WTC11 (cell line): ENCODE measurements around the gene MEX3B. TPM values are rescaled to one million over a fixed set of nuclear protein-coding genes. Genes with fewer than 3 reads are reported as not detected.

ENCODE experiments used
- CREM ChIP-seq: sonication (generic); formaldehyde crosslinking; IDR thresholded peaks from 2 replicates; pipeline ENCODE4 v1.8.1; 2022; ENCODE audit warnings: mild to moderate bottlenecking, missing genetic modification reagents, moderate library complexity
- ESRRA ChIP-seq: sonication (generic); formaldehyde crosslinking; IDR thresholded peaks from 2 replicates; pipeline ENCODE4 v1.8.1; 2022; ENCODE audit warnings: mild to moderate bottlenecking, missing genetic modification reagents, borderline replicate concordance
- JUN ChIP-seq: sonication (generic); formaldehyde crosslinking; IDR thresholded peaks from 2 replicates; pipeline ENCODE4 v1.8.0; 2023; ENCODE audit warnings: mild to moderate bottlenecking, missing genetic modification reagents
- KAT7 ChIP-seq: sonication (generic); formaldehyde crosslinking; IDR thresholded peaks from 2 replicates; pipeline ENCODE4 v1.8.1; 2023; ENCODE audit warnings: missing genetic modification reagents, mild to moderate bottlenecking, borderline replicate concordance
- MYBL2 ChIP-seq: sonication (generic); formaldehyde crosslinking; IDR thresholded peaks from 2 replicates; pipeline ENCODE4 v1.8.1; 2023; ENCODE audit warnings: mild to moderate bottlenecking, moderate library complexity, missing genetic modification reagents
- NFATC4 ChIP-seq: fragments of 250-450 bp; sonication (Bioruptor Pico); IDR thresholded peaks from 2 replicates; pipeline ENCODE4 v1.9.0; 2021; ENCODE audit warnings: mild to moderate bottlenecking
- NFE2L1 ChIP-seq: sonication (generic); formaldehyde crosslinking; IDR thresholded peaks from 2 replicates; pipeline ENCODE4 v1.8.1; 2023; ENCODE audit warnings: missing genetic modification reagents
- PREB ChIP-seq: sonication (generic); formaldehyde crosslinking; IDR thresholded peaks from 2 replicates; pipeline ENCODE4 v1.8.1; 2022; ENCODE audit warnings: mild to moderate bottlenecking, missing genetic modification reagents, moderate library complexity, borderline replicate concordance
- SP1 ChIP-seq: sonication (generic); formaldehyde crosslinking; conservative IDR thresholded peaks from 2 replicates; pipeline ENCODE4 v1.8.1; 2022; ENCODE audit warnings: missing genetic modification reagents
- TEAD1 ChIP-seq: sonication (generic); formaldehyde crosslinking; IDR thresholded peaks from 2 replicates; pipeline ENCODE4 v1.8.0; 2022; ENCODE audit warnings: mild to moderate bottlenecking, missing genetic modification reagents
- ZBTB43 ChIP-seq: sonication (generic); formaldehyde crosslinking; IDR thresholded peaks from 2 replicates; pipeline ENCODE4 v1.8.1; 2023; ENCODE audit warnings: mild to moderate bottlenecking, missing genetic modification reagents
- ZNF396 ChIP-seq: fragments of 250-450 bp; sonication (Bioruptor Pico); IDR thresholded peaks from 2 replicates; pipeline ENCODE4 v1.8.0; 2021; ENCODE audit warnings: mild to moderate bottlenecking, moderate library complexity, borderline replicate concordance
- ZNF416 ChIP-seq: fragments of 250-450 bp; sonication (Bioruptor Pico); IDR thresholded peaks from 2 replicates; pipeline ENCODE4 v1.9.0; 2021; ENCODE audit warnings: mild to moderate bottlenecking, inconsistent platforms
- ZNF423 ChIP-seq: fragments of 250-450 bp; sonication (Bioruptor Pico); IDR thresholded peaks from 2 replicates; pipeline ENCODE4 v2.1.2; 2022; ENCODE audit warnings: mild to moderate bottlenecking, moderate library complexity
- total RNA-seq: library from RNA; stranded (reverse); gene quantifications from 3 replicates; pipeline ENCODE4 v1.2.3, GENCODE V29; 2021
- TF ChIP-seq, protein P1 (sequence below): fragments of 250-450 bp; sonication (Bioruptor Pico); IDR thresholded peaks from 2 replicates; pipeline ENCODE4 v1.9.0; 2021; ENCODE audit warnings: mild to moderate bottlenecking, borderline replicate concordance
- TF ChIP-seq, protein P2 (sequence below): sonication (generic); formaldehyde crosslinking; IDR thresholded peaks from 2 replicates; pipeline ENCODE4 v1.8.1; 2023; ENCODE audit warnings: mild to moderate bottlenecking, missing genetic modification reagents
- TF ChIP-seq, protein P3 (sequence below): sonication (generic); formaldehyde crosslinking; IDR thresholded peaks from 2 replicates; pipeline ENCODE4 v1.8.1; 2023; ENCODE audit warnings: mild to moderate bottlenecking, missing genetic modification reagents, borderline replicate concordance
- TF ChIP-seq, protein P4 (sequence below): sonication (generic); formaldehyde crosslinking; conservative IDR thresholded peaks from 2 replicates; pipeline ENCODE4 v1.8.1; 2023; ENCODE audit warnings: mild to moderate bottlenecking, low read depth, missing genetic modification reagents, moderate library complexity
- TF ChIP-seq, protein P5 (sequence below): sonication (generic); formaldehyde crosslinking; IDR thresholded peaks from 2 replicates; pipeline ENCODE4 v1.8.0; 2022; ENCODE audit warnings: mild to moderate bottlenecking, missing genetic modification reagents
- TF ChIP-seq, protein P6 (sequence below): fragments of 250-450 bp; sonication (Bioruptor Pico); IDR thresholded peaks from 2 replicates; pipeline ENCODE4 v1.9.0; 2021; ENCODE audit warnings: mild to moderate bottlenecking

The MEX3B gene
- total RNA-seq, 1 experiment from 2014 or later: 8.8 TPM

DNA sequence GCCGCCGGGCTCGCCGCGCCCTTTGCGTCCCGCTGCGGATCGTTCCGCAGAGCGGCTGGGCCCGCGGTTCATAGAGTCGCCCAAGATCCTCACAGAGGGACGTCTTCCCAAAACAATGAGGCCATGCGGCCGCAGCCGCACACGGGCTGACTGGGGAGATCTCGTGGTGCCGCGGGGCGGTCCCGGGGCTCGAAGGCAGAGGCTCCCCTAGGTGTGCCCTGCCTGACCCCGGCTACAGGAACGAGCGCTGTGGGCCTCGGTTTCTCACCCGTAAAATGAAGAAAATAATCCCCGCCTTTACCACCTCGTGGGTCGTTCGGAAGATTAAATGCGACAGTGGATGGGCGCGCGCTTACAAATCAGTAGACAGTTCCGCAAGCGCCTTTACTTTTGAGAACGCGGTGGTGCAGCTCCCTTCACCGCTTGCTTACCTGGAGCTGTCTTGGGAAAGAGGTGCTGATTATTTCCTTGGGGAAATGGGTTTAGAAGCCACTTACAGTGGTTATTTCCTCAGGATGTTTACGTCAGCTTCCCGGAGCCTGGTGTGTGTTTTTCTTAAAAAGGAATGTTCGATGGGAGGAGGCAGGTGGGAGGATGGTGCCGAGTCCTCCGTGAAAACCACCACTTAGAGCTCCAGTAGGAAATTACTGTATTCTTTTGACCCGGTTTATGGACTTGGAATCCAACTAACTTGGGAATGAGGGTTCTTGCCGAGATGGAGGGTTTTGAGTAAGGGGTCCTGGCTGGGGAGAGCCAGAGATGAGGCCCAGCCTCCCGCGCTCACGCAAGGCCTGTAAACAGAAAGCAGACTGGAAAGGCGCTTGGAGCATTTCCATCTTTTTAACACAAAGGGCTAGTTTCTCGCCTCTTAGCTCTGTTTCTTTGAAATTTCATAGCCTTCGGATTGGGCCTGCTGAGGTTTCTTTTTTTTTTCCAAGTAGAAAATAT, 1.9 kb upstream of the MEX3B start (continued):
- TF ChIP-seq, protein P1, sequence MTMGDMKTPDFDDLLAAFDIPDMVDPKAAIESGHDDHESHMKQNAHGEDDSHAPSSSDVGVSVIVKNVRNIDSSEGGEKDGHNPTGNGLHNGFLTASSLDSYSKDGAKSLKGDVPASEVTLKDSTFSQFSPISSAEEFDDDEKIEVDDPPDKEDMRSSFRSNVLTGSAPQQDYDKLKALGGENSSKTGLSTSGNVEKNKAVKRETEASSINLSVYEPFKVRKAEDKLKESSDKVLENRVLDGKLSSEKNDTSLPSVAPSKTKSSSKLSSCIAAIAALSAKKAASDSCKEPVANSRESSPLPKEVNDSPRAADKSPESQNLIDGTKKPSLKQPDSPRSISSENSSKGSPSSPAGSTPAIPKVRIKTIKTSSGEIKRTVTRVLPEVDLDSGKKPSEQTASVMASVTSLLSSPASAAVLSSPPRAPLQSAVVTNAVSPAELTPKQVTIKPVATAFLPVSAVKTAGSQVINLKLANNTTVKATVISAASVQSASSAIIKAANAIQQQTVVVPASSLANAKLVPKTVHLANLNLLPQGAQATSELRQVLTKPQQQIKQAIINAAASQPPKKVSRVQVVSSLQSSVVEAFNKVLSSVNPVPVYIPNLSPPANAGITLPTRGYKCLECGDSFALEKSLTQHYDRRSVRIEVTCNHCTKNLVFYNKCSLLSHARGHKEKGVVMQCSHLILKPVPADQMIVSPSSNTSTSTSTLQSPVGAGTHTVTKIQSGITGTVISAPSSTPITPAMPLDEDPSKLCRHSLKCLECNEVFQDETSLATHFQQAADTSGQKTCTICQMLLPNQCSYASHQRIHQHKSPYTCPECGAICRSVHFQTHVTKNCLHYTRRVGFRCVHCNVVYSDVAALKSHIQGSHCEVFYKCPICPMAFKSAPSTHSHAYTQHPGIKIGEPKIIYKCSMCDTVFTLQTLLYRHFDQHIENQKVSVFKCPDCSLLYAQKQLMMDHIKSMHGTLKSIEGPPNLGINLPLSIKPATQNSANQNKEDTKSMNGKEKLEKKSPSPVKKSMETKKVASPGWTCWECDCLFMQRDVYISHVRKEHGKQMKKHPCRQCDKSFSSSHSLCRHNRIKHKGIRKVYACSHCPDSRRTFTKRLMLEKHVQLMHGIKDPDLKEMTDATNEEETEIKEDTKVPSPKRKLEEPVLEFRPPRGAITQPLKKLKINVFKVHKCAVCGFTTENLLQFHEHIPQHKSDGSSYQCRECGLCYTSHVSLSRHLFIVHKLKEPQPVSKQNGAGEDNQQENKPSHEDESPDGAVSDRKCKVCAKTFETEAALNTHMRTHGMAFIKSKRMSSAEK (CRISPR knock-in tag): no peak
- TF ChIP-seq, protein P2, sequence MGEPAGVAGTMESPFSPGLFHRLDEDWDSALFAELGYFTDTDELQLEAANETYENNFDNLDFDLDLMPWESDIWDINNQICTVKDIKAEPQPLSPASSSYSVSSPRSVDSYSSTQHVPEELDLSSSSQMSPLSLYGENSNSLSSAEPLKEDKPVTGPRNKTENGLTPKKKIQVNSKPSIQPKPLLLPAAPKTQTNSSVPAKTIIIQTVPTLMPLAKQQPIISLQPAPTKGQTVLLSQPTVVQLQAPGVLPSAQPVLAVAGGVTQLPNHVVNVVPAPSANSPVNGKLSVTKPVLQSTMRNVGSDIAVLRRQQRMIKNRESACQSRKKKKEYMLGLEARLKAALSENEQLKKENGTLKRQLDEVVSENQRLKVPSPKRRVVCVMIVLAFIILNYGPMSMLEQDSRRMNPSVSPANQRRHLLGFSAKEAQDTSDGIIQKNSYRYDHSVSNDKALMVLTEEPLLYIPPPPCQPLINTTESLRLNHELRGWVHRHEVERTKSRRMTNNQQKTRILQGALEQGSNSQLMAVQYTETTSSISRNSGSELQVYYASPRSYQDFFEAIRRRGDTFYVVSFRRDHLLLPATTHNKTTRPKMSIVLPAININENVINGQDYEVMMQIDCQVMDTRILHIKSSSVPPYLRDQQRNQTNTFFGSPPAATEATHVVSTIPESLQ: no peak
- TF ChIP-seq NFE2L1: no peak
- TF ChIP-seq JUN: peak; percentile 75; the same call in 1 of the 2 replicates
- TF ChIP-seq, protein P3, sequence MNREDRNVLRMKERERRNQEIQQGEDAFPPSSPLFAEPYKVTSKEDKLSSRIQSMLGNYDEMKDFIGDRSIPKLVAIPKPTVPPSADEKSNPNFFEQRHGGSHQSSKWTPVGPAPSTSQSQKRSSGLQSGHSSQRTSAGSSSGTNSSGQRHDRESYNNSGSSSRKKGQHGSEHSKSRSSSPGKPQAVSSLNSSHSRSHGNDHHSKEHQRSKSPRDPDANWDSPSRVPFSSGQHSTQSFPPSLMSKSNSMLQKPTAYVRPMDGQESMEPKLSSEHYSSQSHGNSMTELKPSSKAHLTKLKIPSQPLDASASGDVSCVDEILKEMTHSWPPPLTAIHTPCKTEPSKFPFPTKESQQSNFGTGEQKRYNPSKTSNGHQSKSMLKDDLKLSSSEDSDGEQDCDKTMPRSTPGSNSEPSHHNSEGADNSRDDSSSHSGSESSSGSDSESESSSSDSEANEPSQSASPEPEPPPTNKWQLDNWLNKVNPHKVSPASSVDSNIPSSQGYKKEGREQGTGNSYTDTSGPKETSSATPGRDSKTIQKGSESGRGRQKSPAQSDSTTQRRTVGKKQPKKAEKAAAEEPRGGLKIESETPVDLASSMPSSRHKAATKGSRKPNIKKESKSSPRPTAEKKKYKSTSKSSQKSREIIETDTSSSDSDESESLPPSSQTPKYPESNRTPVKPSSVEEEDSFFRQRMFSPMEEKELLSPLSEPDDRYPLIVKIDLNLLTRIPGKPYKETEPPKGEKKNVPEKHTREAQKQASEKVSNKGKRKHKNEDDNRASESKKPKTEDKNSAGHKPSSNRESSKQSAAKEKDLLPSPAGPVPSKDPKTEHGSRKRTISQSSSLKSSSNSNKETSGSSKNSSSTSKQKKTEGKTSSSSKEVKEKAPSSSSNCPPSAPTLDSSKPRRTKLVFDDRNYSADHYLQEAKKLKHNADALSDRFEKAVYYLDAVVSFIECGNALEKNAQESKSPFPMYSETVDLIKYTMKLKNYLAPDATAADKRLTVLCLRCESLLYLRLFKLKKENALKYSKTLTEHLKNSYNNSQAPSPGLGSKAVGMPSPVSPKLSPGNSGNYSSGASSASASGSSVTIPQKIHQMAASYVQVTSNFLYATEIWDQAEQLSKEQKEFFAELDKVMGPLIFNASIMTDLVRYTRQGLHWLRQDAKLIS: no peak
- peak; percentile 77; the same call in 1 of the 2 replicates for TF ChIP-seq TEAD1
- peak; percentile 97; the same call in 1 of the 2 replicates for TF ChIP-seq KAT7 (CRISPR knock-in tag)
- TF ChIP-seq SP1: no peak
- peak; percentile 87; the same call in 1 of the 2 replicates for TF ChIP-seq ESRRA (CRISPR knock-in tag)
- peak; percentile 38; the same call in 1 of the 2 replicates for TF ChIP-seq CREM (CRISPR knock-in tag)
- no peak for TF ChIP-seq NFATC4 (CRISPR knock-in tag)
- no peak for TF ChIP-seq ZNF416 (CRISPR knock-in tag)
- 0 out of 2 replicates have a peak, but pooled peaks have one; percentile 11 for TF ChIP-seq MYBL2 (CRISPR knock-in tag)
- TF ChIP-seq, protein P4, sequence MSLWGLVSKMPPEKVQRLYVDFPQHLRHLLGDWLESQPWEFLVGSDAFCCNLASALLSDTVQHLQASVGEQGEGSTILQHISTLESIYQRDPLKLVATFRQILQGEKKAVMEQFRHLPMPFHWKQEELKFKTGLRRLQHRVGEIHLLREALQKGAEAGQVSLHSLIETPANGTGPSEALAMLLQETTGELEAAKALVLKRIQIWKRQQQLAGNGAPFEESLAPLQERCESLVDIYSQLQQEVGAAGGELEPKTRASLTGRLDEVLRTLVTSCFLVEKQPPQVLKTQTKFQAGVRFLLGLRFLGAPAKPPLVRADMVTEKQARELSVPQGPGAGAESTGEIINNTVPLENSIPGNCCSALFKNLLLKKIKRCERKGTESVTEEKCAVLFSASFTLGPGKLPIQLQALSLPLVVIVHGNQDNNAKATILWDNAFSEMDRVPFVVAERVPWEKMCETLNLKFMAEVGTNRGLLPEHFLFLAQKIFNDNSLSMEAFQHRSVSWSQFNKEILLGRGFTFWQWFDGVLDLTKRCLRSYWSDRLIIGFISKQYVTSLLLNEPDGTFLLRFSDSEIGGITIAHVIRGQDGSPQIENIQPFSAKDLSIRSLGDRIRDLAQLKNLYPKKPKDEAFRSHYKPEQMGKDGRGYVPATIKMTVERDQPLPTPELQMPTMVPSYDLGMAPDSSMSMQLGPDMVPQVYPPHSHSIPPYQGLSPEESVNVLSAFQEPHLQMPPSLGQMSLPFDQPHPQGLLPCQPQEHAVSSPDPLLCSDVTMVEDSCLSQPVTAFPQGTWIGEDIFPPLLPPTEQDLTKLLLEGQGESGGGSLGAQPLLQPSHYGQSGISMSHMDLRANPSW: no peak
- 0 out of 2 replicates have a peak, but pooled peaks have one; percentile 28 for TF ChIP-seq ZBTB43 (CRISPR knock-in tag)
- no peak for TF ChIP-seq ZNF423 (CRISPR knock-in tag)
- TF ChIP-seq, protein P5, sequence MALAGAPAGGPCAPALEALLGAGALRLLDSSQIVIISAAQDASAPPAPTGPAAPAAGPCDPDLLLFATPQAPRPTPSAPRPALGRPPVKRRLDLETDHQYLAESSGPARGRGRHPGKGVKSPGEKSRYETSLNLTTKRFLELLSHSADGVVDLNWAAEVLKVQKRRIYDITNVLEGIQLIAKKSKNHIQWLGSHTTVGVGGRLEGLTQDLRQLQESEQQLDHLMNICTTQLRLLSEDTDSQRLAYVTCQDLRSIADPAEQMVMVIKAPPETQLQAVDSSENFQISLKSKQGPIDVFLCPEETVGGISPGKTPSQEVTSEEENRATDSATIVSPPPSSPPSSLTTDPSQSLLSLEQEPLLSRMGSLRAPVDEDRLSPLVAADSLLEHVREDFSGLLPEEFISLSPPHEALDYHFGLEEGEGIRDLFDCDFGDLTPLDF (CRISPR knock-in tag): 0 out of 2 replicates have a peak, but pooled peaks have one; percentile 40
- TF ChIP-seq PREB (CRISPR knock-in tag): no peak
- no peak for TF ChIP-seq ZNF396
- TF ChIP-seq, protein P6, sequence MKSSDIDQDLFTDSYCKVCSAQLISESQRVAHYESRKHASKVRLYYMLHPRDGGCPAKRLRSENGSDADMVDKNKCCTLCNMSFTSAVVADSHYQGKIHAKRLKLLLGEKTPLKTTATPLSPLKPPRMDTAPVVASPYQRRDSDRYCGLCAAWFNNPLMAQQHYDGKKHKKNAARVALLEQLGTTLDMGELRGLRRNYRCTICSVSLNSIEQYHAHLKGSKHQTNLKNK (CRISPR knock-in tag): no peak
